PC-3 (cell line): Measurements from ENCODE around the gene HKDC1. TPM values are rescaled to one million over a fixed set of nuclear protein-coding genes. Genes with fewer than 3 reads are reported as not detected.
A peak's percentile ranks its signal among the peaks of the same experiment; 100 is the strongest.

Source experiments
- ATAC-seq: fragments of 200-7000 bp; cut with Tn5 transposase; 2 replicates; pipeline ENCODE4 v1.9.1; 2020; ENCODE audit warnings: mild to moderate bottlenecking, moderate library complexity
- BruUV-seq: library from RNA; stranded (reverse); fragments of 400-500 nt; replicated peaks from 2 replicates; lab custom pipeline; 2021; lab: Mats Ljungman, UMichigan
- CTCF ChIA-PET: fragments of 300-600 bp; sonication (Branson Sonifier 250); formaldehyde crosslinking; loops from one replicate; lab custom pipeline; 2022; ENCODE audit warnings: antibody characterized with exemption; lab: Charles Lee
- POLR2A ChIA-PET: fragments of 300-600 bp; sonication (Branson Sonifier 250); formaldehyde crosslinking; loops from one replicate; lab custom pipeline; 2022; ENCODE audit warnings: antibody characterized with exemption; ENCODE audit not compliant: unreplicated experiment; lab: Charles Lee
- DNase-seq: peaks from one replicate; pipeline ENCODE4 v3.0.0-alpha.2; 2015
- H2AFZ ChIP-seq: fragments of 300-600 bp; sonication (generic); 2 replicates; pipeline ENCODE4 v1.6.0; 2016; ENCODE audit warnings: antibody characterized with exemption, low read length
- H3F3A ChIP-seq: fragments of 300-600 bp; sonication (generic); one replicate; pipeline ENCODE4 v1.6.0; 2017; ENCODE audit warnings: antibody characterized with exemption, low read length, control low read depth, mild to moderate bottlenecking; ENCODE audit not compliant: unreplicated experiment
- H3K27ac ChIP-seq: fragments of 300-600 bp; sonication (generic); 2 replicates; pipeline ENCODE4 v1.5.1; 2016; ENCODE audit warnings: mild to moderate bottlenecking, low read length
- H3K27me3 ChIP-seq: fragments of 300-600 bp; sonication (generic); 2 replicates; pipeline ENCODE4 v1.6.1; 2016; ENCODE audit warnings: low read length, mixed read lengths
- H3K36me3 ChIP-seq: fragments of 300-600 bp; sonication (generic); 2 replicates; pipeline ENCODE4 v1.6.1; 2016; ENCODE audit warnings: low read depth, mixed run types, low read length, mixed read lengths
- H3K4me1 ChIP-seq: fragments of 300-600 bp; sonication (generic); 2 replicates; pipeline ENCODE4 v1.5.1; 2016; ENCODE audit warnings: low read length; ENCODE audit not compliant: insufficient read depth
- H3K4me2 ChIP-seq: fragments of 300-600 bp; sonication (generic); 2 replicates; pipeline ENCODE4 v1.6.0; 2016; ENCODE audit warnings: low read length
- H3K4me3 ChIP-seq: fragments of 300-600 bp; sonication (generic); 2 replicates; pipeline ENCODE4 v1.5.1; 2016; ENCODE audit warnings: mild to moderate bottlenecking, low read length, mixed read lengths
- H3K79me2 ChIP-seq: fragments of 300-600 bp; sonication (generic); 2 replicates; pipeline ENCODE4 v1.6.1; 2017; ENCODE audit warnings: low read length, mixed read lengths
- H3K9ac ChIP-seq: fragments of 300-600 bp; sonication (generic); 2 replicates; pipeline ENCODE4 v1.6.0; 2016; ENCODE audit warnings: mild to moderate bottlenecking, low read length
- H3K9me2 ChIP-seq: fragments of 300-600 bp; sonication (generic); replicated peaks from 2 replicates; pipeline ENCODE4 v1.6.1; 2016; ENCODE audit warnings: mixed run types, low read length, mixed read lengths
- H3K9me3 ChIP-seq: fragments of 300-600 bp; sonication (generic); 2 replicates; pipeline ENCODE4 v1.6.1; 2016; ENCODE audit warnings: low read length, mixed read lengths
- H4K20me1 ChIP-seq: fragments of 300-600 bp; sonication (generic); 2 replicates; pipeline ENCODE4 v1.6.1; 2016; ENCODE audit warnings: low read length, mixed read lengths
- EZH2 ChIP-seq: fragments of 300-600 bp; sonication (generic); IDR thresholded peaks from one replicate; pipeline ENCODE4 v1.6.1; 2017; ENCODE audit warnings: antibody characterized with exemption, mild to moderate bottlenecking, low read length; ENCODE audit not compliant: unreplicated experiment
- EZH2phosphoT487 ChIP-seq: fragments of 300-600 bp; sonication (generic); IDR thresholded peaks from 2 replicates; pipeline ENCODE4 v1.6.1; 2018; ENCODE audit warnings: mild to moderate bottlenecking, antibody characterized with exemption, low read length, borderline replicate concordance
- intact Hi-C: fragments of 100-400 bp; cut with micrococcal nuclease; formaldehyde crosslinking; loops from 2 replicates; pipeline ENCODE4 v1.9.0; 2023
- total RNA-seq: library from RNA; depleted of rRNA; stranded (reverse); fragments of >200 nt; gene quantifications from 2 replicates; pipeline ENCODE4 v1.2.3, GENCODE V29; 2014
- TF ChIP-seq, protein P1 (sequence below): fragments of 300-600 bp; sonication (generic); conservative IDR thresholded peaks from 2 replicates; pipeline ENCODE4 v1.5.1; 2017; ENCODE audit warnings: antibody characterized with exemption, low read depth, mild to moderate bottlenecking, low read length

The HKDC1 gene
- total RNA-seq, 1 experiment from 2014 or later: 0.44 TPM

DNA sequence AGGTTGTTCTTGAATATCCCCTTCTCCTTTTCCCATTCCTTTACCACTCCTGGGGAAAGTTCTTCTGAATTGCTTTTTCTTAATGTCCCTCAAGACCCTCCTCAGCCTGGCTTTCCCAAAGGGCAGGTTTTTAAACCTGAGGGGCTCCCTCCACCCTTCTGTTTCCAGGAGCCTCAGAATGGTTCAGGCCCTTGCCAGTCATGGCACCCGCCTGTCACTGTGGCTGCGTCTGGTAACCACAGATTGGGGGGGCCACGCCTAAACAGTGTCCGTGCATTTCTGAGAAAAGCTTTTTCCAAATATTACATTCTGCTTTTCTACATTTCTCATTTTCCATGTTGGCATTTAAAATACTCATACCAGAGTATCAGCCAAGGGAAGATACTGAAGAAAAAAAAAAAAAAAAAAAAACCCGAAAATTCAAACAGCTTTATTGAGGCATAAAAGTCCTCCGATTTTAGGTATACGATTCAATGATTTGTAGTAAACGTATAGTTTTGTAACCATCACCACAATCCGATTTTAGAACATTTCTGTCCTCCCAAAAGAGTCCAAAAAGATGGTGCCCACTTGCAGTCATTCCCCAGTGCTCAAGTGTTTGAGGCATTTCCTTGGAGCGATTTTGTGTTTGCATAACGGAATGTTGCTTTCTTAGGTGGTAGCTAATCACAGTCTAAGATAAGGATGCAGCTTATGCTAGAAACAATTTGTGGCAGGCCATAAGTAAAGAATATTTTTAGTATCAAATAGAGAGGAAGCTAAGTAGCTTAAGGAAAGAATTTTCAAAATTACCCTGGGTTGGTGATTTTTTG, 22.1 kb downstream of the HKDC1 start:
- CTCF ChIA-PET: interaction anchor here (0.6 to 1.3 kb wide), 4 partner anchors 148 to 280 kb away, joined by 3 read pairs; no protein-coding TSS in a partner anchor
- Histone ChIP-seq H3F3A (no peaks in the 10 kb centered on the region), H3K4me2 (peak overlapping the region; percentile 48), H2AFZ (peak overlapping the region; percentile 47), H3K9me2 (no peaks in the 10 kb centered on the region), H3K27ac (no peak overlapping the region), H3K4me3 (no peak overlapping the region), H3K79me2 (no peaks in the 10 kb centered on the region), H3K36me3 (no peaks in the 10 kb centered on the region), H3K9me3 (no peaks in the 10 kb centered on the region), H3K9ac (no peak overlapping the region), H4K20me1 (no peaks in the 10 kb centered on the region), H3K27me3 (no peaks in the 10 kb centered on the region), H3K4me1 (peaks cover 25% of the 10 kb centered on the region)
- no TSS peak for BruUV-seq
- no peak for DNase-seq
- POLR2A ChIA-PET: interaction anchor here (0.6 kb wide), 1 partner anchor 869 kb away, joined by 3 read pairs; no protein-coding TSS in a partner anchor
- TF ChIP-seq, protein P1, sequence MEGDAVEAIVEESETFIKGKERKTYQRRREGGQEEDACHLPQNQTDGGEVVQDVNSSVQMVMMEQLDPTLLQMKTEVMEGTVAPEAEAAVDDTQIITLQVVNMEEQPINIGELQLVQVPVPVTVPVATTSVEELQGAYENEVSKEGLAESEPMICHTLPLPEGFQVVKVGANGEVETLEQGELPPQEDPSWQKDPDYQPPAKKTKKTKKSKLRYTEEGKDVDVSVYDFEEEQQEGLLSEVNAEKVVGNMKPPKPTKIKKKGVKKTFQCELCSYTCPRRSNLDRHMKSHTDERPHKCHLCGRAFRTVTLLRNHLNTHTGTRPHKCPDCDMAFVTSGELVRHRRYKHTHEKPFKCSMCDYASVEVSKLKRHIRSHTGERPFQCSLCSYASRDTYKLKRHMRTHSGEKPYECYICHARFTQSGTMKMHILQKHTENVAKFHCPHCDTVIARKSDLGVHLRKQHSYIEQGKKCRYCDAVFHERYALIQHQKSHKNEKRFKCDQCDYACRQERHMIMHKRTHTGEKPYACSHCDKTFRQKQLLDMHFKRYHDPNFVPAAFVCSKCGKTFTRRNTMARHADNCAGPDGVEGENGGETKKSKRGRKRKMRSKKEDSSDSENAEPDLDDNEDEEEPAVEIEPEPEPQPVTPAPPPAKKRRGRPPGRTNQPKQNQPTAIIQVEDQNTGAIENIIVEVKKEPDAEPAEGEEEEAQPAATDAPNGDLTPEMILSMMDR: no peak
- TF ChIP-seq EZH2 (no peak), EZH2phosphoT487 (no peak)
- intact Hi-C loops: no loop called here
- ATAC-seq: no peak

DNA sequence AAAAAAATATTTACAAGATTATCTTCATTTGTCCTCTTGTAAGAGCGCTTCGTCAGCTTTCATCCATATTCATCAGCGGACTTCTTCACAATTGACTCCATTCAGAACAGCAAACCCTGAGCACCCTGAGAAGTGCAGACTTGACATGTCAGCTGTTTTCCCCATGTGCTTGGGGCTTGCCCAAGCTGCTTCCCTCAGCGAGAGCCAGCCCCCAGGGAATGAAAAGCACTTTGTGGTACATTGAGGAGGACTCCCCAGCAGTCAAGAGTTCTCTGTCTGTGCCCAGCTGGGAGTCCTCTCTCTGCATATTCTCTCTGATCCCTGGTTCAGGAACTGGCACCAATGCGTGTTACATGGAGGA, 22.7 kb downstream of the HKDC1 start:
- no peaks in the 10 kb centered on the region for H3K79me2 ChIP-seq
- no peak overlapping the region for H3K9ac ChIP-seq
- H3K9me3 ChIP-seq: no peaks in the 10 kb centered on the region
- DNase-seq (no peak), ATAC-seq (no peak)
- no peaks in the 10 kb centered on the region for H3K36me3 ChIP-seq
- no peak overlapping the region for H3K4me2 ChIP-seq
- intact Hi-C loops: no loop called here
- ChIA-PET CTCF (no interaction called here), POLR2A (interaction anchor here (0.6 kb wide), 1 partner anchor 868 kb away, joined by 3 read pairs; no protein-coding TSS in a partner anchor)
- TF ChIP-seq EZH2: no peak
- TF ChIP-seq, protein P1: no peak
- TF ChIP-seq EZH2phosphoT487: no peak
- no TSS peak for BruUV-seq
- H3K27ac ChIP-seq: no peak overlapping the region
- no peak overlapping the region for H2AFZ ChIP-seq
- H3K4me1 ChIP-seq: peaks cover 23% of the 10 kb centered on the region
- H3F3A ChIP-seq: no peaks in the 10 kb centered on the region
- H3K4me3 ChIP-seq: no peak overlapping the region
- no peaks in the 10 kb centered on the region for H4K20me1 ChIP-seq
- no peaks in the 10 kb centered on the region for H3K9me2 ChIP-seq
- H3K27me3 ChIP-seq: no peaks in the 10 kb centered on the region

DNA sequence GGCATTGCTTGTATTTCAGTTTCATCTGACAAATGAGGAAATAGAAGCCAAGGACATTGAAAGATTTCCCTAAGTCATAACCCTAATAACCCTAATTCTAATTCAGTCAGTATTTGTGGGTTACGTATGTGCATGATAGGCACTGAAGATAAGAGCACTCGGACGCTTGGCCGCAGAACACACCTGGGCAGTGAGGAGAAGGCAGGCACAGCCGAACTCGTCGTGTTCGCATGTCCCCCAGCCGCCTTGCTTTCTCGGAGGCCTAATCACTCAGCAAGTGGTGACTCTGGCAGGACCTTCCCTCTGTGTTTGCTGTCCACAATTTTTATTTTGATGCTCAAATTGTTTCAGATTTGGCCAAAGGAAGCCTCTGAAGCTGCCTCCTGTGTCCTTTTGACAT, 23.7 kb downstream of the HKDC1 start:
- BruUV-seq: no TSS peak
- Histone ChIP-seq H3K9me3 (no peaks in the 10 kb centered on the region), H3K9ac (no peak overlapping the region), H3F3A (no peaks in the 10 kb centered on the region), H3K9me2 (no peaks in the 10 kb centered on the region), H4K20me1 (no peaks in the 10 kb centered on the region), H3K36me3 (no peaks in the 10 kb centered on the region), H3K79me2 (no peaks in the 10 kb centered on the region), H2AFZ (no peak overlapping the region), H3K4me2 (no peak overlapping the region), H3K4me3 (no peak overlapping the region), H3K27me3 (no peaks in the 10 kb centered on the region), H3K4me1 (peaks cover 21% of the 10 kb centered on the region), H3K27ac (no peak overlapping the region)
- ChIA-PET CTCF (no interaction called here), POLR2A (interaction anchor here (0.7 kb wide), 1 partner anchor 380 kb away, joined by 5 read pairs; no protein-coding TSS in a partner anchor)
- ATAC-seq (no peak), DNase-seq (no peak)
- TF ChIP-seq EZH2phosphoT487 (no peak), EZH2 (no peak)
- TF ChIP-seq, protein P1: no peak
- intact Hi-C loops: no loop called here
